Fibroblast of villous mesenchyme (primary cell): Measurements from ENCODE around the gene EVL. TPM values are rescaled to one million over a fixed set of nuclear protein-coding genes. Genes with fewer than 3 reads are reported as not detected.
"Not testable (repeated sequence)": the region's sequence is repeated elsewhere in the genome, so short reads cannot be mapped to it uniquely, and the experiment has no call there.

Experiments
- DNase-seq: peaks from one replicate; pipeline ENCODE4 v3.0.0-alpha.2; 2010; ENCODE audit warnings: low read depth
- H3K4me3 ChIP-seq: 2 replicates; pipeline ENCODE4 v1.5.1; 2011; ENCODE audit warnings: low read depth, mild to moderate bottlenecking, low read length
- CTCF ChIP-seq: IDR thresholded peaks from 2 replicates; pipeline ENCODE4 v1.5.1; 2012; ENCODE audit warnings: low read depth, mild to moderate bottlenecking, low read length; ENCODE audit not compliant: insufficient read depth
- total RNA-seq: library from RNA; depleted of rRNA; stranded (reverse); fragments of >200 nt; gene quantifications from 2 replicates; pipeline ENCODE4 v1.2.3, GENCODE V29; 2012

Gene EVL
- total RNA-seq, 1 donor = 5.2 TPM

GRCh38 chr14:100156776-100157175, 91.6 kb downstream of the EVL start:
- H3K4me3 ChIP-seq = no peak overlapping the region
- no peak for DNase-seq
- no peak for TF ChIP-seq CTCF

GRCh38 chr14:100157548-100158232, 92.5 kb downstream of the EVL start:
- not testable (repeated sequence) for DNase-seq, H3K4me3 ChIP-seq

GRCh38 chr14:100158566-100159093, 93.4 kb downstream of the EVL start:
- no peak for DNase-seq
- no peak for TF ChIP-seq CTCF
- no peak overlapping the region for H3K4me3 ChIP-seq

- no peak for TF ChIP-seq CTCF
- no peak for DNase-seq
- no peak within 1 kb of the TSS for H3K4me3 ChIP-seq
Observed at GRCh38 chr14:100159094-100159864, 94.1 kb downstream of the EVL start, which contains the start of gene DEGS2. Gene DEGS2, minus strand, starts transcription at chr14:100159645. Its CDS starts 58 bp downstream, at chr14:100159587.

GRCh38 chr14:100159865-100160533, 94.8 kb downstream of the EVL start:
- DNase-seq = no peak
- H3K4me3 ChIP-seq = no peak overlapping the region
- no peak for TF ChIP-seq CTCF

GRCh38 chr14:100160534-100160916, 95.3 kb downstream of the EVL start:
- H3K4me3 ChIP-seq = no peak overlapping the region
- DNase-seq = no peak
- TF ChIP-seq CTCF = no peak

GRCh38 chr14:100165376-100165775, 100.2 kb downstream of the EVL start:
- DNase-seq = no peak
- TF ChIP-seq CTCF = no peak
- no peak overlapping the region for H3K4me3 ChIP-seq
